ENCODE measurements around the gene ELMO1. TPM values are rescaled to one million over a fixed set of nuclear protein-coding genes. Genes with fewer than 3 reads are reported as not detected.

The ELMO1 gene
- polyA plus RNA-seq, 2 of the 4 experiments (the other 2 are of a cell fraction) = 2.3 to 6.1 TPM

DNA sequence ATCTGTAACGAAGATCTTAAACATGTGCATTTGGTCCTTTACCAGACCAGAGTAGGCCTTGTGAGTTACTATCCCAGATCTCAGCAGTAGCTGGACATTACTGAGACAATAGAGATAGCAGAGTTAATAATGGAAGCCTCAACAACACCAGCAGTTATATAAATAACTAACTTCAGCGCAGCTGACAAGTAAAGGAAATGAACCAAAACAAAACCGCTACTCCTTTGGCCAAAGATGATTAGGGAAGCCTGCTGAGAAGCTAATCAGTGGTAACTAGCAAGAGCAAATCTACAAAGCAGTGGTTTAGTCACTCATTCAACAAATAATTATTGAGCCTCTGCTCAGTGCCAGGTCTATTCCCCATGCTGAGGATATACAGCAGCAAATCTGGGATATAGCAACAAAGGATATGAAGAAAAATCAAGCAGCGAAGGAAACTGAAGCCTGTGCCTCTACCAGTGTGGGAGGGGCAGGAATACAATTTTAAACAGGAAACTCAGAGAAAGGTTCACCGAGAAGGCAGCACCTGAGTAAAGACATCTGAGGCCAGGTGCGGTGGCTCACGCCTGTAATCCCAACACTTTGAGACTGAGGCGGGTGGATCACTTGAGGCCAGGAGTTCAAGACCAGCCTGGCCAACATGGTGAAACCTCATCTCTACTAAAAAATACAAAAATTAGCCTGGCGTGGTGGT is 103.6 kb downstream of the ELMO1 start (continued):
- TF ChIP-seq ZNF302 (CRISPR knock-in tag; IDR thresholded peaks at IDR 0.05) (no peak), FOSB (CRISPR knock-in tag; IDR thresholded peaks at IDR 0.05) (no peak), HES2 (IDR thresholded peaks at IDR 0.05) (no peak)

GRCh38 chr7:37342688-37343471 is 105.8 kb downstream of the ELMO1 start:
- Histone ChIP-seq H3K4me1 (no peaks in the 10 kb centered on the region), H3K27ac (no peak overlapping the region), H3K4me2 (no peak overlapping the region), H3K9me3 (no peaks in the 10 kb centered on the region), H3K4me3 (no peak overlapping the region)
- ChIA-PET POLR2A (no interaction called here), CTCF (interaction anchor here (0.5 kb wide), 1 partner anchor 22 kb away, joined by 3 read pairs; no protein-coding TSS in a partner anchor)
- ATAC-seq (no peak), DNase-seq (ENCODE audit: low read depth in 1 of 2, low spot score in 1 of 2) (no peak), FAIRE-seq (no peak)
- TF ChIP-seq, protein P1, sequence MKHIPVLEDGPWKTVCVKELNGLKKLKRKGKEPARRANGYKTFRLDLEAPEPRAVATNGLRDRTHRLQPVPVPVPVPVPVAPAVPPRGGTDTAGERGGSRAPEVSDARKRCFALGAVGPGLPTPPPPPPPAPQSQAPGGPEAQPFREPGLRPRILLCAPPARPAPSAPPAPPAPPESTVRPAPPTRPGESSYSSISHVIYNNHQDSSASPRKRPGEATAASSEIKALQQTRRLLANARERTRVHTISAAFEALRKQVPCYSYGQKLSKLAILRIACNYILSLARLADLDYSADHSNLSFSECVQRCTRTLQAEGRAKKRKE (CRISPR knock-in tag; IDR thresholded peaks at IDR 0.05; ENCODE audit: low read depth) = no peak
- TF ChIP-seq CHD2 (IDR thresholded peaks at IDR 0.05; ENCODE audit: low read length, partially characterized antibody) (no peak), ESRRA (IDR thresholded peaks at IDR 0.05; ENCODE audit: borderline replicate concordance, low read length) (no peak), POLR2AphosphoS2 (conservative IDR thresholded peaks at IDR 0.05; ENCODE audit: low read length) (no peak), HOXB13 (CRISPR knock-in tag; IDR thresholded peaks at IDR 0.05; ENCODE audit: low read depth) (no peak), RAD21 (conservative IDR thresholded peaks at IDR 0.05 in 1 of 2, IDR thresholded peaks at IDR 0.05 in 1 of 2) (no peak)
- 68% methylated on average over 16 of the region's 16 CpGs for WGBS (ENCODE audit: missing lambda C conversion rate)

GRCh38 chr7:37342176-37342687 is 106.4 kb downstream of the ELMO1 start:
- no peak for TF ChIP-seq HOXB5 (CRISPR knock-in tag; IDR thresholded peaks at IDR 0.05)
- no peak for TF ChIP-seq CEBPB (IDR thresholded peaks at IDR 0.05)
- TF ChIP-seq CBX8 (IDR thresholded peaks at IDR 0.05) = no peak
- TF ChIP-seq ELK1 (IDR thresholded peaks at IDR 0.05; ENCODE audit: low read depth, low read length) = no peak
- no peak for TF ChIP-seq JUNB (IDR thresholded peaks at IDR 0.05)
- no peak for TF ChIP-seq TP53 (CRISPR knock-in tag; IDR thresholded peaks at IDR 0.05)
- no peak for TF ChIP-seq FOXS1 (CRISPR knock-in tag; IDR thresholded peaks at IDR 0.05)
- TF ChIP-seq POLR2A (IDR thresholded peaks at IDR 0.05; ENCODE audit: low read length) = no peak
- TF ChIP-seq SREBF2 (IDR thresholded peaks at IDR 0.05) = no peak
- no peak for TF ChIP-seq TFCP2L1 (CRISPR knock-in tag; IDR thresholded peaks at IDR 0.05)
- no peak for TF ChIP-seq MAFK (IDR thresholded peaks at IDR 0.05; ENCODE audit: partially characterized antibody)
- TF ChIP-seq ZSCAN20 (CRISPR knock-in tag; IDR thresholded peaks at IDR 0.05) = no peak
- no peak for TF ChIP-seq FOSB (CRISPR knock-in tag; IDR thresholded peaks at IDR 0.05)
- TF ChIP-seq, protein P1 (CRISPR knock-in tag; IDR thresholded peaks at IDR 0.05; ENCODE audit: low read depth) = no peak
- TF ChIP-seq JUN (IDR thresholded peaks at IDR 0.05) = no peak
- CTCF ChIA-PET = interaction anchor here (0.5 kb wide), 1 partner anchor 22 kb away, joined by 3 read pairs; no protein-coding TSS in a partner anchor
- 87% methylated on average over 8 of the region's 8 CpGs for WGBS (ENCODE audit: missing lambda C conversion rate)
- Histone ChIP-seq H3K4me2 (no peak overlapping the region), H3K4me1 (no peaks in the 10 kb centered on the region), H3K4me3 (no peak overlapping the region), H3K27ac (no peak overlapping the region), H3K9me3 (no peaks in the 10 kb centered on the region)
- FAIRE-seq (no peak), DNase-seq (ENCODE audit: low read depth in 1 of 2, low spot score in 1 of 2) (no peak), ATAC-seq (no peak)
- POLR2A ChIA-PET = no interaction called here

Data from A549 (cell line).